GM23338 (cell line): ENCODE data around the gene ID3. TPM values are rescaled to one million over a fixed set of nuclear protein-coding genes. Genes with fewer than 3 reads are reported as not detected.

Experiments
- ATAC-seq: fragments of 200-7000 bp; cut with Tn5 transposase; 3 replicates; pipeline ENCODE4 v1.9.1; 2020
- DNase-seq: peaks from one replicate; pipeline ENCODE4 v3.0.0-alpha.2; 2015; ENCODE audit warnings: low spot score
- H2AFZ ChIP-seq: fragments of 200-600 bp; sonication (generic); 2 replicates; pipeline ENCODE4 v1.8.0; 2016; ENCODE audit warnings: antibody characterized with exemption, mild to moderate bottlenecking, moderate library complexity
- H3F3A ChIP-seq: fragments of 200-600 bp; sonication (generic); replicated peaks from 2 replicates; pipeline ENCODE4 v1.8.0; 2017; ENCODE audit warnings: antibody characterized with exemption, mixed run types, low read depth
- H3K27ac ChIP-seq: fragments of 200-600 bp; sonication (generic); 2 replicates; pipeline ENCODE4 v1.6.1; 2016; ENCODE audit warnings: low read depth
- H3K27me3 ChIP-seq: fragments of 200-600 bp; sonication (generic); 2 replicates; pipeline ENCODE4 v1.8.0; 2016; ENCODE audit warnings: mild to moderate bottlenecking, mixed run types, moderate library complexity; ENCODE audit not compliant: insufficient read depth
- H3K36me3 ChIP-seq: fragments of 200-600 bp; sonication (generic); 2 replicates; pipeline ENCODE4 v1.8.0; 2016; ENCODE audit warnings: mild to moderate bottlenecking; ENCODE audit not compliant: insufficient read depth
- H3K4me1 ChIP-seq: fragments of 200-600 bp; sonication (generic); 2 replicates; pipeline ENCODE4 v1.8.0; 2016; ENCODE audit warnings: mild to moderate bottlenecking, moderate library complexity; ENCODE audit not compliant: insufficient read depth
- H3K4me2 ChIP-seq: fragments of 200-600 bp; sonication (generic); 2 replicates; pipeline ENCODE4 v1.7.1; 2017; ENCODE audit warnings: mixed run types
- H3K4me3 ChIP-seq: fragments of 200-600 bp; sonication (generic); 2 replicates; pipeline ENCODE4 v1.6.1; 2016; ENCODE audit warnings: mixed run types
- H3K79me2 ChIP-seq: fragments of 200-600 bp; sonication (generic); replicated peaks from 2 replicates; pipeline ENCODE4 v1.8.0; 2017; ENCODE audit warnings: mild to moderate bottlenecking; ENCODE audit not compliant: insufficient read depth
- H3K9me2 ChIP-seq: fragments of 200-600 bp; sonication (generic); 2 replicates; pipeline ENCODE4 v1.8.0; 2017; ENCODE audit not compliant: insufficient read depth
- H4K20me1 ChIP-seq: fragments of 200-600 bp; sonication (generic); replicated peaks from 2 replicates; pipeline ENCODE4 v1.8.0; 2017; ENCODE audit warnings: mild to moderate bottlenecking; ENCODE audit not compliant: insufficient read depth
- H3K27ac Mint-ChIP-seq: 2 replicates; pipeline ENCODE4 v1.8.0; 2020; ENCODE audit warnings: inconsistent platforms, mild to moderate bottlenecking, moderate library complexity, mixed read lengths
- H3K27me3 Mint-ChIP-seq: 3 replicates; pipeline ENCODE4 v1.8.0; 2022; ENCODE audit warnings: low read depth, mild to moderate bottlenecking, moderate library complexity, mixed read lengths, inconsistent platforms; ENCODE audit not compliant: insufficient read depth, poor library complexity
- H3K36me3 Mint-ChIP-seq: 3 replicates; pipeline ENCODE4 v1.8.0; 2021; ENCODE audit warnings: low read depth, mild to moderate bottlenecking, inconsistent platforms, moderate library complexity, mixed read lengths
- H3K4me1 Mint-ChIP-seq: 3 replicates; pipeline ENCODE4 v1.8.0; 2020; ENCODE audit warnings: mild to moderate bottlenecking, inconsistent platforms, mixed read lengths
- H3K4me3 Mint-ChIP-seq: 3 replicates; pipeline ENCODE4 v1.8.0; 2021; ENCODE audit warnings: moderate library complexity, mild to moderate bottlenecking, inconsistent platforms, mixed read lengths
- H3K9me3 Mint-ChIP-seq: 3 replicates; pipeline ENCODE4 v1.8.0; 2020; ENCODE audit warnings: moderate library complexity, mild to moderate bottlenecking, inconsistent platforms, mixed read lengths
- CREB1 ChIP-seq: fragments of 250-450 bp; sonication (Bioruptor Pico); IDR thresholded peaks from 2 replicates; pipeline ENCODE4 v1.5.0; 2020; ENCODE audit warnings: low read depth, mild to moderate bottlenecking, moderate library complexity
- CTCF ChIP-seq, 2 experiments: fragments of 200-600 bp in 1 of 2; sonication (generic) in 1 of 2; conservative IDR thresholded peaks; 2 replicates each; pipeline versions ENCODE4 v1.5.1 to v1.6.1; 2016 to 2017; ENCODE audit warnings: antibody characterized with exemption in 2 of 2, low read depth in 2 of 2, mild to moderate bottlenecking in 2 of 2, moderate library complexity in 1 of 2
- ETS1 ChIP-seq: IDR thresholded peaks from 2 replicates; pipeline ENCODE4 v1.6.1; 2016; ENCODE audit warnings: antibody characterized with exemption
- EZH2 ChIP-seq: fragments of 200-600 bp; sonication (generic); IDR thresholded peaks from one replicate; pipeline ENCODE4 v1.8.0; 2017; ENCODE audit warnings: antibody characterized with exemption, mild to moderate bottlenecking, low read depth; ENCODE audit not compliant: unreplicated experiment
- EZH2phosphoT487 ChIP-seq: fragments of 200-600 bp; sonication (generic); IDR thresholded peaks from one replicate; pipeline ENCODE4 v1.8.1; 2018; ENCODE audit warnings: antibody characterized with exemption; ENCODE audit not compliant: unreplicated experiment
- JUNB ChIP-seq: IDR thresholded peaks from one replicate; pipeline ENCODE4 v1.6.1; 2016; ENCODE audit warnings: antibody characterized with exemption; ENCODE audit not compliant: unreplicated experiment
- NANOG ChIP-seq: IDR thresholded peaks from 2 replicates; pipeline ENCODE4 v1.6.1; 2016; ENCODE audit warnings: antibody characterized with exemption, borderline replicate concordance
- POLR2AphosphoS5 ChIP-seq: IDR thresholded peaks from 2 replicates; pipeline ENCODE4 v1.6.1; 2016; ENCODE audit warnings: antibody characterized with exemption, low read depth
- STAT1 ChIP-seq: IDR thresholded peaks from one replicate; pipeline ENCODE4 v1.6.1; 2016; ENCODE audit warnings: antibody characterized with exemption; ENCODE audit not compliant: unreplicated experiment
- ZNF114 ChIP-seq: fragments of 250-450 bp; sonication (Bioruptor Pico); IDR thresholded peaks from 2 replicates; pipeline ENCODE4 v1.5.0; 2020; ENCODE audit warnings: mild to moderate bottlenecking, moderate library complexity
- ZNF331 ChIP-seq: fragments of 250-450 bp; sonication (Bioruptor Pico); IDR thresholded peaks from 2 replicates; pipeline ENCODE4 v1.5.0; 2020; ENCODE audit warnings: low read depth, mild to moderate bottlenecking, moderate library complexity
- polyA plus RNA-seq: library from polyadenylated mRNA; unstranded; fragments of >200 nt; fragmentation: Nextera tagmentation; extraction: Ambion mirVana; gene quantifications from 2 replicates; pipeline ENCODE4 v1.2.1, GENCODE V29; 2016
- total RNA-seq: library from RNA; depleted of rRNA; stranded (reverse); fragments of >200 nt; shearing (Covaris generic); gene quantifications from 2 replicates; pipeline ENCODE4 v1.2.3, GENCODE V29; 2014
- TF ChIP-seq, protein P1 (sequence below): fragments of 250-450 bp; sonication (Bioruptor Pico); IDR thresholded peaks from 2 replicates; pipeline ENCODE4 v1.5.0; 2020; ENCODE audit warnings: mild to moderate bottlenecking, moderate library complexity
- TF ChIP-seq, protein P2 (sequence below): IDR thresholded peaks from one replicate; pipeline ENCODE4 v1.6.1; 2018; ENCODE audit warnings: antibody characterized with exemption; ENCODE audit not compliant: unreplicated experiment

The ID3 gene
- total and polyA plus RNA-seq, 2 experiments from 2014 or later, result 164 to 345 TPM

- DNase-seq (no peak), ATAC-seq (no peak)
- Mint-ChIP-seq H3K4me1 (peaks cover 65% of the 10 kb centered on the region), H3K27ac (peak overlapping the region; percentile 93), H3K27me3 (peaks cover 32% of the 10 kb centered on the region), H3K9me3 (no peaks in the 10 kb centered on the region; the same call in 2 of the 3 replicates), H3K36me3 (peaks cover 25% of the 10 kb centered on the region), H3K4me3 (peak overlapping the region; percentile 69)
- peaks cover 19% of the 10 kb centered on the region for H3K79me2 ChIP-seq
- TF ChIP-seq EZH2phosphoT487, result no peak
- no peak for TF ChIP-seq ZNF114 (CRISPR knock-in tag)
- no peak for TF ChIP-seq ETS1
- no peak for TF ChIP-seq CTCF (conservative IDR thresholded peaks at IDR 0.05; ENCODE audit: low read depth in 2 of 2)
- TF ChIP-seq ZNF331 (CRISPR knock-in tag), result no peak
- TF ChIP-seq NANOG, result no peak
- TF ChIP-seq, protein P1, sequence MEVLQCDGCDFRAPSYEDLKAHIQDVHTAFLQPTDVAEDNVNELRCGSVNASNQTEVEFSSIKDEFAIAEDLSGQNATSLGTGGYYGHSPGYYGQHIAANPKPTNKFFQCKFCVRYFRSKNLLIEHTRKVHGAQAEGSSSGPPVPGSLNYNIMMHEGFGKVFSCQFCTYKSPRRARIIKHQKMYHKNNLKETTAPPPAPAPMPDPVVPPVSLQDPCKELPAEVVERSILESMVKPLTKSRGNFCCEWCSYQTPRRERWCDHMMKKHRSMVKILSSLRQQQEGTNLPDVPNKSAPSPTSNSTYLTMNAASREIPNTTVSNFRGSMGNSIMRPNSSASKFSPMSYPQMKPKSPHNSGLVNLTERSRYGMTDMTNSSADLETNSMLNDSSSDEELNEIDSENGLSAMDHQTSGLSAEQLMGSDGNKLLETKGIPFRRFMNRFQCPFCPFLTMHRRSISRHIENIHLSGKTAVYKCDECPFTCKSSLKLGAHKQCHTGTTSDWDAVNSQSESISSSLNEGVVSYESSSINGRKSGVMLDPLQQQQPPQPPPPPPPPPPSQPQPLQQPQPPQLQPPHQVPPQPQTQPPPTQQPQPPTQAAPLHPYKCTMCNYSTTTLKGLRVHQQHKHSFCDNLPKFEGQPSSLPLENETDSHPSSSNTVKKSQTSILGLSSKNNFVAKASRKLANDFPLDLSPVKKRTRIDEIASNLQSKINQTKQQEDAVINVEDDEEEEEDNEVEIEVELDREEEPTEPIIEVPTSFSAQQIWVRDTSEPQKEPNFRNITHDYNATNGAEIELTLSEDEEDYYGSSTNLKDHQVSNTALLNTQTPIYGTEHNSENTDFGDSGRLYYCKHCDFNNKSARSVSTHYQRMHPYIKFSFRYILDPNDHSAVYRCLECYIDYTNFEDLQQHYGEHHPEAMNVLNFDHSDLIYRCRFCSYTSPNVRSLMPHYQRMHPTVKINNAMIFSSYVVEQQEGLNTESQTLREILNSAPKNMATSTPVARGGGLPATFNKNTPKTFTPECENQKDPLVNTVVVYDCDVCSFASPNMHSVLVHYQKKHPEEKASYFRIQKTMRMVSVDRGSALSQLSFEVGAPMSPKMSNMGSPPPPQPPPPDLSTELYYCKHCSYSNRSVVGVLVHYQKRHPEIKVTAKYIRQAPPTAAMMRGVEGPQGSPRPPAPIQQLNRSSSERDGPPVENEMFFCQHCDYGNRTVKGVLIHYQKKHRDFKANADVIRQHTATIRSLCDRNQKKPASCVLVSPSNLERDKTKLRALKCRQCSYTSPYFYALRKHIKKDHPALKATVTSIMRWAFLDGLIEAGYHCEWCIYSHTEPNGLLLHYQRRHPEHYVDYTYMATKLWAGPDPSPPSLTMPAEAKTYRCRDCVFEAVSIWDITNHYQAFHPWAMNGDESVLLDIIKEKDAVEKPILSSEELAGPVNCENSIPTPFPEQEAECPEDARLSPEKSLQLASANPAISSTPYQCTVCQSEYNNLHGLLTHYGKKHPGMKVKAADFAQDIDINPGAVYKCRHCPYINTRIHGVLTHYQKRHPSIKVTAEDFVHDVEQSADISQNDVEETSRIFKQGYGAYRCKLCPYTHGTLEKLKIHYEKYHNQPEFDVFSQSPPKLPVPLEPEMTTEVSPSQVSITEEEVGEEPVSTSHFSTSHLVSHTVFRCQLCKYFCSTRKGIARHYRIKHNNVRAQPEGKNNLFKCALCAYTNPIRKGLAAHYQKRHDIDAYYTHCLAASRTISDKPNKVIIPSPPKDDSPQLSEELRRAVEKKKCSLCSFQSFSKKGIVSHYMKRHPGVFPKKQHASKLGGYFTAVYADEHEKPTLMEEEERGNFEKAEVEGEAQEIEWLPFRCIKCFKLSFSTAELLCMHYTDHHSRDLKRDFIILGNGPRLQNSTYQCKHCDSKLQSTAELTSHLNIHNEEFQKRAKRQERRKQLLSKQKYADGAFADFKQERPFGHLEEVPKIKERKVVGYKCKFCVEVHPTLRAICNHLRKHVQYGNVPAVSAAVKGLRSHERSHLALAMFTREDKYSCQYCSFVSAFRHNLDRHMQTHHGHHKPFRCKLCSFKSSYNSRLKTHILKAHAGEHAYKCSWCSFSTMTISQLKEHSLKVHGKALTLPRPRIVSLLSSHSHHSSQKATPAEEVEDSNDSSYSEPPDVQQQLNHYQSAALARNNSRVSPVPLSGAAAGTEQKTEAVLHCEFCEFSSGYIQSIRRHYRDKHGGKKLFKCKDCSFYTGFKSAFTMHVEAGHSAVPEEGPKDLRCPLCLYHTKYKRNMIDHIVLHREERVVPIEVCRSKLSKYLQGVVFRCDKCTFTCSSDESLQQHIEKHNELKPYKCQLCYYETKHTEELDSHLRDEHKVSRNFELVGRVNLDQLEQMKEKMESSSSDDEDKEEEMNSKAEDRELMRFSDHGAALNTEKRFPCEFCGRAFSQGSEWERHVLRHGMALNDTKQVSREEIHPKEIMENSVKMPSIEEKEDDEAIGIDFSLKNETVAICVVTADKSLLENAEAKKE, result no peak
- TF ChIP-seq POLR2AphosphoS5, result no peak
- no peak for TF ChIP-seq CREB1
- no peak for TF ChIP-seq STAT1
- TF ChIP-seq JUNB, result no peak
- TF ChIP-seq EZH2, result no peak
- TF ChIP-seq, protein P2, sequence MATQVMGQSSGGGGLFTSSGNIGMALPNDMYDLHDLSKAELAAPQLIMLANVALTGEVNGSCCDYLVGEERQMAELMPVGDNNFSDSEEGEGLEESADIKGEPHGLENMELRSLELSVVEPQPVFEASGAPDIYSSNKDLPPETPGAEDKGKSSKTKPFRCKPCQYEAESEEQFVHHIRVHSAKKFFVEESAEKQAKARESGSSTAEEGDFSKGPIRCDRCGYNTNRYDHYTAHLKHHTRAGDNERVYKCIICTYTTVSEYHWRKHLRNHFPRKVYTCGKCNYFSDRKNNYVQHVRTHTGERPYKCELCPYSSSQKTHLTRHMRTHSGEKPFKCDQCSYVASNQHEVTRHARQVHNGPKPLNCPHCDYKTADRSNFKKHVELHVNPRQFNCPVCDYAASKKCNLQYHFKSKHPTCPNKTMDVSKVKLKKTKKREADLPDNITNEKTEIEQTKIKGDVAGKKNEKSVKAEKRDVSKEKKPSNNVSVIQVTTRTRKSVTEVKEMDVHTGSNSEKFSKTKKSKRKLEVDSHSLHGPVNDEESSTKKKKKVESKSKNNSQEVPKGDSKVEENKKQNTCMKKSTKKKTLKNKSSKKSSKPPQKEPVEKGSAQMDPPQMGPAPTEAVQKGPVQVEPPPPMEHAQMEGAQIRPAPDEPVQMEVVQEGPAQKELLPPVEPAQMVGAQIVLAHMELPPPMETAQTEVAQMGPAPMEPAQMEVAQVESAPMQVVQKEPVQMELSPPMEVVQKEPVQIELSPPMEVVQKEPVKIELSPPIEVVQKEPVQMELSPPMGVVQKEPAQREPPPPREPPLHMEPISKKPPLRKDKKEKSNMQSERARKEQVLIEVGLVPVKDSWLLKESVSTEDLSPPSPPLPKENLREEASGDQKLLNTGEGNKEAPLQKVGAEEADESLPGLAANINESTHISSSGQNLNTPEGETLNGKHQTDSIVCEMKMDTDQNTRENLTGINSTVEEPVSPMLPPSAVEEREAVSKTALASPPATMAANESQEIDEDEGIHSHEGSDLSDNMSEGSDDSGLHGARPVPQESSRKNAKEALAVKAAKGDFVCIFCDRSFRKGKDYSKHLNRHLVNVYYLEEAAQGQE, result no peak
- no peak overlapping the region for H2AFZ ChIP-seq
- H3K9me2 ChIP-seq, result no peaks in the 10 kb centered on the region
- peak overlapping the region; percentile 55 for H3K4me3 ChIP-seq
- H3F3A ChIP-seq, result peaks cover 28% of the 10 kb centered on the region
- H3K27ac ChIP-seq, result peak overlapping the region; percentile 98
- H3K4me2 ChIP-seq, result peak overlapping the region; percentile 88
- H4K20me1 ChIP-seq, result peaks cover 5% of the 10 kb centered on the region
- H3K4me1 ChIP-seq, result peaks cover 28% of the 10 kb centered on the region
- peaks cover 37% of the 10 kb centered on the region for H3K27me3 ChIP-seq
- peaks cover 4% of the 10 kb centered on the region; the same call in 1 of the 2 replicates for H3K36me3 ChIP-seq
Measured at GRCh38 chr1:23554127-23554480, 5.2 kb downstream of the ID3 start.
